Stimulated activated naive CD8-positive, alpha-beta T cell treated with anti-CD3 and anti-CD28 coated beads, Interleukin-15, amount 100 ng/mL, for 72 hours (primary cell): ENCODE data around the gene DDX55.

ENCODE experiments used
- ATAC-seq: fragments of 150-1000 bp; cut with Tn5 transposase; 2 replicates; pipeline ENCODE4 v1.10.0; 2021; ENCODE audit warnings: mild to moderate bottlenecking, moderate library complexity
- DNase-seq, 2 donors: peaks; one replicate each; pipeline ENCODE4 v3.0.0; 2021 to 2022
- H3K27ac Mint-ChIP-seq, 2 donors: one replicate each; pipeline ENCODE4 v1.8.0; 2022; ENCODE audit warnings: mild to moderate bottlenecking in 2 of 2, mixed read lengths in 2 of 2, moderate library complexity in 2 of 2
- H3K27me3 Mint-ChIP-seq: one replicate; pipeline ENCODE4 v1.8.0; 2022; ENCODE audit warnings: mixed read lengths
- H3K4me1 Mint-ChIP-seq: one replicate; pipeline ENCODE4 v1.8.0; 2022; ENCODE audit warnings: mild to moderate bottlenecking, mixed read lengths
- H3K4me3 Mint-ChIP-seq, 2 donors: one replicate each; pipeline ENCODE4 v1.8.0; 2022; ENCODE audit warnings: mild to moderate bottlenecking in 2 of 2, mixed read lengths in 2 of 2, moderate library complexity in 1 of 2
- H3K9me3 Mint-ChIP-seq, 2 donors: one replicate each; pipeline ENCODE4 v1.8.0; 2022; ENCODE audit warnings: mixed read lengths in 2 of 2

DDX55 gene

GRCh38 chr12:123645380-123645779 is 43.5 kb downstream of the DDX55 start:
- no peak for DNase-seq
- H3K9me3 Mint-ChIP-seq, result no peaks in the 10 kb centered on the region
- no peak overlapping the region for H3K4me3 Mint-ChIP-seq
- ATAC-seq, result no peak
- no peak overlapping the region for H3K27ac Mint-ChIP-seq
- no peaks in the 10 kb centered on the region for H3K4me1 Mint-ChIP-seq
- H3K27me3 Mint-ChIP-seq, result no peaks in the 10 kb centered on the region

DNA sequence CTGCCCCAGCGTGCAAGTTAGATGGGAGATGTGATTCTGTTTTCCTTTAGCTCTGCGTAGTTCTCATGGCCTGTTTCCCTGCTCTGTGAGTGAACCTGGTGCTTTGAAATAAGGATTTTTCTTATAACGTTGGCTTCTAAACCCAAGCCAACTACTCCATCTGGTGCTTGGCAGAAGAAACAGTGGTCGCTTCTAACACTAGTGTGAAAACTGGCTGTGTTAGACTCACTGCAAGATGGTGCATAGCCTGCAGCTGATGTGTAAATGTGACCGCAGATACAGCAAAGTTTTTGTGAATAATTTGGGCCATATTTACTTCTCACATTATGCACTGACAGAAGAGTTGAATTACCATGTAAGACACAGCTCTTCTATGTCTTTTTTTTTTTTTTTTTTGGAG is 44.0 kb downstream of the DDX55 start:
- no peak for DNase-seq
- Mint-ChIP-seq H3K9me3 (no peaks in the 10 kb centered on the region), H3K27ac (no peak overlapping the region), H3K4me3 (no peak overlapping the region), H3K4me1 (no peaks in the 10 kb centered on the region), H3K27me3 (no peaks in the 10 kb centered on the region)
- ATAC-seq, result no peak

GRCh38 chr12:123648401-123648800 is 46.5 kb downstream of the DDX55 start:
- H3K4me3 Mint-ChIP-seq, result no peak overlapping the region
- ATAC-seq, result no peak
- H3K27ac Mint-ChIP-seq, result no peak overlapping the region
- H3K27me3 Mint-ChIP-seq, result no peaks in the 10 kb centered on the region
- no peaks in the 10 kb centered on the region for H3K9me3 Mint-ChIP-seq
- no peak for DNase-seq
- no peaks in the 10 kb centered on the region for H3K4me1 Mint-ChIP-seq

- H3K4me3 Mint-ChIP-seq, result no peak overlapping the region
- DNase-seq, result no peak
- no peak overlapping the region for H3K27ac Mint-ChIP-seq
- peaks cover 1% of the 10 kb centered on the region for H3K4me1 Mint-ChIP-seq
- no peaks in the 10 kb centered on the region for H3K27me3 Mint-ChIP-seq
- no peak for ATAC-seq
- no peaks in the 10 kb centered on the region for H3K9me3 Mint-ChIP-seq
Observed at GRCh38 chr12:123654129-123654701, 52.3 kb downstream of the DDX55 start.

DNA sequence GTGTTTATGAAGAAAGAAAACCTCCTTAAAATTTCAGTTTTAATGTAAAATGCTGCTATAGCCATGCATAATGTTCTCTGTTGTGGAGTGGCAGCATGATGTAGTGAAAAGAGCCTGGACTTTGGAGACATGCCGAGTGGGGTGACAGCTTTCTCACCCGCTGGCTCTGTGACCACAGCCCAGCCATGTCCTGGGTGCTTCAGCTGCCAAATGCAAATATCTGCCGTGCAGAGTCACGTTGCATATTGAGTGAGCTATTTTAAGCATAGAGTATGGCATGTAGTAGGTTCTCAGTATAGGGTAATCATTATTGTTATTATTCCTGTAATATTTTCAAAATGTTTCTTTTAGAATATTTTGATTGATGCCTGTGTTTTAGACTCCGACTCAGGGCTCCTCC is 53.5 kb downstream of the DDX55 start:
- Mint-ChIP-seq H3K27me3 (no peaks in the 10 kb centered on the region), H3K9me3 (no peaks in the 10 kb centered on the region), H3K27ac (no peak overlapping the region), H3K4me3 (no peak overlapping the region), H3K4me1 (peaks cover 8% of the 10 kb centered on the region)
- DNase-seq, result no peak
- ATAC-seq, result no peak

DNA sequence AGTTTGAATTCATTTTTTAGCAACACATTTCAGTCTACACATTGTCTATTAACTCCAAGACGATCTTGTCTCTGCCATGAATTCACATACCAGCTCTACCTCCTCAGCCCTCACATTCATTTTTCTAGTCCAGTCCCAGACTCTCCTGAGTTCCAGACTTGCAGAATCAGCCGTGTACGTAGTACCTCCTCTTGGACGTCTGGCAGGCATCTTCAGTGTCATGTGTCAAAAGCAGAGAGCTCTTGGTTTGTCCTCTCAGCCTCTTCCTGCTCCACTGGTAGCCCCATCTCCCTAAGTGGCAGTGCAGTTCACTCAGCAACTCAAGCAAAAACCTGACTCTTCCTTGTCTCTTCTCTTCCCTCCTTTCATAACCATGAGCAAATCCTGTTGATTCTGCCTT is 54.5 kb downstream of the DDX55 start:
- ATAC-seq (no peak), DNase-seq (no peak)
- no peak overlapping the region for H3K27ac Mint-ChIP-seq
- H3K4me3 Mint-ChIP-seq, result no peak overlapping the region
- H3K9me3 Mint-ChIP-seq, result no peaks in the 10 kb centered on the region
- H3K4me1 Mint-ChIP-seq, result peaks cover 8% of the 10 kb centered on the region
- no peaks in the 10 kb centered on the region for H3K27me3 Mint-ChIP-seq

DNA sequence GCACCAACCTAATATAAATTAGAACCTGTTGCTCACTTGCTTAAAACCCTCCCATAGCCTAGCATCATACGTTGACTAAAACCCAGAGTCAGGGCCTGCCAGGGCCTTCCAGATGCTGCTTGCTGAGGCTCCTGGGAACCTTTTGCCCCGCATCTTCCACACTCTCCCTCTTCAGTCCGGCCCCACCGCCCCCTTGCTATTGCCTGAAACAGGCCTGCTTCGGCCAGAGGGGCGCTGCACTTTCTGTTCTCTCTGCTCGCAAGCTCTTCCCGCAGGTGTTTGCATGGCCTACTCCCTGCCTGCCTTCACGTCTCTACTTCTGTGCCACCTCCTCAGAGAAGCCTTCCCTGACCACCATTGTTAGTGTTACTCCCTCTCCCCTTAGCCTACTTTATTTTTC is 55.3 kb downstream of the DDX55 start:
- Mint-ChIP-seq H3K27me3 (no peaks in the 10 kb centered on the region), H3K9me3 (no peaks in the 10 kb centered on the region), H3K4me3 (no peak overlapping the region), H3K27ac (peak overlapping the region; percentile 66 to 77), H3K4me1 (peaks cover 8% of the 10 kb centered on the region)
- DNase-seq (no peak), ATAC-seq (no peak)

DNA sequence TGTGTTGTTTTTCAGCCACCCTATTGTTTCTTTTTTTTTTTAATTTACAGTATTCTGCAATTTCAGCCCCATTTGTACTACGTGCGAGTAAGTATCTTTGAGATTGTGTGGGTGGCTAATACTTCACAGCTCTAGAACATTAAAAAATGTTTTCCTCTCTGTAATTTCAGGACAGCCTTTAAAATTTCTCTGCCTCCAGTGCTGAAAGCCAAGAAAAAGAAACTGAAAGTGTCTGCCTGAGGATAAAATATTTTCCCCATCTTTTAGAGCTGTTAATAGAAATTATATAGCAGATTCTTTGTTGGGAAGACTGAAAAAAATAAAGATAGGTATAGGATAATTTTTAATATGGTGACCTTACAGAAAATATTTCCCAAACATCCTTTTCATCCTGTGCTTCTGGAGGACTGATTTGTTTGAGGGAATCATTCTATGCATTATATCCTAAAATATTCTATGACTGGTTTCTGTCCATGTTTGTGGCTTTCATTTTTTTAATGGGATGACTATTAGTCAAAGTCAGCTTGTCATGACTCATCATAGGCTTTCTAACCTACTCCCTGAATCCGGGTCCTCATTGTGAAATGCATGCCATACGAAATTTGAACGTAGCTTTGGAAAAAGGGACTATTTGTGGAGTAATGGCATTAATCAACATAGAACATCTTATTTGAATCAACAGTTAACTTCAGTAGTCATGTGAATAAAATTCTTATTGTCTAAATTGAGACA is 58.3 kb downstream of the DDX55 start:
- DNase-seq (no peak), ATAC-seq (no peak)
- Mint-ChIP-seq H3K4me1 (peaks cover 8% of the 10 kb centered on the region), H3K9me3 (no peaks in the 10 kb centered on the region), H3K27me3 (no peaks in the 10 kb centered on the region), H3K27ac (peak overlapping the region in 1 of 2 donors; percentile 14), H3K4me3 (no peak overlapping the region)

- peaks cover 20% of the 10 kb centered on the region for H3K4me1 Mint-ChIP-seq
- no peak overlapping the region for H3K27ac Mint-ChIP-seq
- H3K27me3 Mint-ChIP-seq, result no peaks in the 10 kb centered on the region
- DNase-seq (no peak), ATAC-seq (no peak)
- H3K9me3 Mint-ChIP-seq, result no peaks in the 10 kb centered on the region
- no peak overlapping the region for H3K4me3 Mint-ChIP-seq
Observed at GRCh38 chr12:123667771-123668170, 65.9 kb downstream of the DDX55 start.
